Activated naive CD8-positive, alpha-beta T cell treated with anti-CD3 and anti-CD28 coated beads, Interleukin-2, amount 50 U/mL, for 24 hours (primary cell): ENCODE results near the gene SPRED1.

Source experiments
- ATAC-seq: fragments of 150-1000 bp; cut with Tn5 transposase; one replicate; pipeline ENCODE4 v1.10.0; 2021
- DNase-seq: peaks from one replicate; pipeline ENCODE4 v3.0.0; 2021
- H3K27ac Mint-ChIP-seq: one replicate; pipeline ENCODE4 v1.8.0; 2021; ENCODE audit warnings: mild to moderate bottlenecking, mixed read lengths
- H3K27me3 Mint-ChIP-seq: one replicate; pipeline ENCODE4 v1.8.0; 2021; ENCODE audit warnings: mixed read lengths
- H3K36me3 Mint-ChIP-seq: one replicate; pipeline ENCODE4 v1.8.0; 2021; ENCODE audit warnings: low read depth, mixed read lengths
- H3K4me1 Mint-ChIP-seq: one replicate; pipeline ENCODE4 v1.8.0; 2021; ENCODE audit warnings: mixed read lengths
- H3K4me3 Mint-ChIP-seq: one replicate; pipeline ENCODE4 v1.8.0; 2021; ENCODE audit warnings: mild to moderate bottlenecking, moderate library complexity, mixed read lengths
- H3K9me3 Mint-ChIP-seq: one replicate; pipeline ENCODE4 v1.8.0; 2021; ENCODE audit warnings: mixed read lengths

Gene SPRED1

DNA sequence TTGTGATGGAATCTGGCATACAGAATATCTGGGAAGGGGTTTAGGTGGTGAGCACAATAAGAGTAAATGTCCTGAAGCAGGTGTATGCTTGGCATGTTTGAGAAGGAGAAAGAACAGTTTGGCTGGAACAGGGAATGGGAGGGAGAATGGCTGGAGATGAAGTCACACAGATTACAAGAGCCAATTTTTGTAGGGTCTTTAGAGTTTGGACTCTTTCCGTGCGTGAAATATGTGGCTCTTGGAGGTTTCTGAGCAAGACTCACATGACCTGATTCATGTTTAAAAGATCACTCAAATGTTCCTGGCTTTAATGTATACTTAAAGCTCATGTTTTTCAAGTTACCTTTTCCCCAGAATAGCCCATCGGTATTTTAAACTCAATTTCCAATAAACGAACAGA, 32.8 kb downstream of the SPRED1 start:
- Mint-ChIP-seq H3K27me3 (peaks cover 4% of the 10 kb centered on the region), H3K27ac (no peak overlapping the region), H3K4me1 (peaks cover 2% of the 10 kb centered on the region), H3K4me3 (no peak overlapping the region), H3K9me3 (no peaks in the 10 kb centered on the region), H3K36me3 (no peaks in the 10 kb centered on the region)
- ATAC-seq (no peak), DNase-seq (no peak)

DNA sequence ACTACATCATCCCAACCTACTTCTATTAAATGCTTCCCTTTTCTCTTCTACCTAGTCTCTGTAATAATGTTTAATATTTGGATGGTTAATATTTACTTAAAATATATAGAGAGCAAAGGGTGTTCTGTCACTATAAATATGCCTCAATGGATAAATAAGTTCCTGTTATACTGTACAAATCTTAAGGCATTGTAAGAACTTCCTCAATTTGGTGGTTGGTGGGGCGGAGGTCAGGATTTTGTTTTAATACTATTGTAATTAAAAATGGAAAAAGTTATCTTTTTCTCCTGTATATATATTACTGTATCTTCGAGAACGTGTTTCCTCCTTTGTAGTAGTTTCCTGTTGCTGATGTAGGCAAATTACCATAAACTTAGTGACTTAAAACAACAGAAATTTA, 41.5 kb downstream of the SPRED1 start:
- DNase-seq (no peak), ATAC-seq (no peak)
- Mint-ChIP-seq H3K36me3 (peaks cover 3% of the 10 kb centered on the region), H3K9me3 (peaks cover 7% of the 10 kb centered on the region), H3K27ac (no peak overlapping the region), H3K4me3 (no peak overlapping the region), H3K4me1 (peaks cover 9% of the 10 kb centered on the region), H3K27me3 (peaks cover 9% of the 10 kb centered on the region)

DNA sequence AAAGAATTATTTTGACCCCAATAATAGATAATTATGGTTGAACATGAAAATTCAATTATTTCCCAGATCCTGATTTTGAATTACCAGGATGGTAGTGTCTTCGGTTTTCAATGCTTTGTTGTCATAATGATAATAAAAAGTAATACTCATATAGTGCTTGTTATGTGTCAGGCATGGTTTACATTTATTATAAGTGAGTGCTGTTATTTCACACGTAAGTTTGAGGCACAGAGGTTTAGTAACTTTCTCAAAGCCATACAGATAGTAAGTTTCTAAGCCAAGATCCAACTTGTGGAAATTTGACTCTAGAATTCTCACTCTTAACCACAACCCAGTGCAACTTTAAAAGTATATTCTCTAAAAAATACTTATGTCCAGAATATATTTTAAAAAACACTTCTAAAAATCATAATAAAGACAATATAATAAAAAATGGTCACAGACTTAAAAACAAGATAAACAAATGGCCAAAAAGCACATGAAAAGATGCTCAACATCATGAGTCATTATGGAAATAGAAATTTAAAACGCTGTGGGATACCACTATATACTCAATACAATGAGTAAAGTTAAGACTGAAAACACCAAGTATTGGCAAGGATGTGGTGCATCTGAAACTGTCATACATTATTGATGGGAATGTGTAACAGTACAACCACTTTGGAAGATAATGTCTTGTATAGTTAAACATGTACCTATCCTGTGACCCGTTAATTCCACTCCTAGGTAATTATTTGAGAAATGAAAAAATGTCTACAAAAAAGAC, 45.2 kb downstream of the SPRED1 start:
- no peak overlapping the region for H3K27ac Mint-ChIP-seq
- H3K36me3 Mint-ChIP-seq, result no peaks in the 10 kb centered on the region
- H3K9me3 Mint-ChIP-seq, result no peaks in the 10 kb centered on the region
- peaks cover 11% of the 10 kb centered on the region for H3K27me3 Mint-ChIP-seq
- no peak overlapping the region for H3K4me3 Mint-ChIP-seq
- ATAC-seq (peak; percentile 85), DNase-seq (no peak)
- peaks cover 13% of the 10 kb centered on the region for H3K4me1 Mint-ChIP-seq

GRCh38 chr15:38299216-38299615, 46.6 kb downstream of the SPRED1 start:
- Mint-ChIP-seq H3K27ac (no peak overlapping the region), H3K36me3 (no peaks in the 10 kb centered on the region), H3K4me3 (no peak overlapping the region), H3K4me1 (peaks cover 13% of the 10 kb centered on the region), H3K27me3 (peaks cover 6% of the 10 kb centered on the region), H3K9me3 (no peaks in the 10 kb centered on the region)
- DNase-seq (no peak), ATAC-seq (no peak)

DNA sequence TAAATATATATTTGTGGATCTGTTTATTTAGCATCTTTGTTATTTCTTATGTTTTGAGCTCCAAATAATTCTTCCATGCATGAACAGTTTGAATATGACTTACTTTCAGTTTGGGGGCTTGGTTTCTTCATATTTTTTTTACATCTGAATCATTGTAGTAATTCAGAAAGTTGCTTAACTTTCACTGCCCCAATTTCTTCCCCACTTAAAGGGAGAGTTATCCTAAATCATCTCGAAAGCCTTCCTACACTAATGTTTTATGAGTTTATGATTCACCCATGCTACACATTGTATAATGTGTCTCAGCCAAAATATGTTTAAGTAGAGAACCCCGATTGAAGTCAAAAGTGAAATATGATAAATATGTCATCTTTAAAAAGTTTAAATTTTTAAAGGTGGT, 47.8 kb downstream of the SPRED1 start:
- no peaks in the 10 kb centered on the region for H3K9me3 Mint-ChIP-seq
- peaks cover 6% of the 10 kb centered on the region for H3K27me3 Mint-ChIP-seq
- H3K27ac Mint-ChIP-seq, result no peak overlapping the region
- ATAC-seq (no peak), DNase-seq (no peak)
- H3K4me3 Mint-ChIP-seq, result no peak overlapping the region
- peaks cover 13% of the 10 kb centered on the region for H3K4me1 Mint-ChIP-seq
- H3K36me3 Mint-ChIP-seq, result no peaks in the 10 kb centered on the region

DNA sequence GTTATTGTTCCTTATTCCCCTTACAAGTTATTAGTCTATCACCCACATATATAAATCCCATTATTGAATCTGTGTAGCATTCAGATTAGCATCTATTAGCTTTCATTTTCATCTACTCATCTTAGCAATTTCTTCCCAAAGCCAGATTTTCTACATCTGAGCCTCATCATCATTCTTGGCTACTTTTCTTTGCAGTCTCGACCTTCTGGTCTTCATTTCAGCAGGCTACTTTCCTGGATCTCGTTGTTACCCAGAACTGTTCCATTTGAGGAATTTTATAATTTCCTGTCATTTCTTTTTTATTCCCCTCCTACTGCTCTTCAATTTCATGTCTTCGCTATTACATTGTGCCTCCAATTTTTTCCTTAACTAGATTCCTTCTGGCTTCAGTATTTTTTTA, 51.8 kb downstream of the SPRED1 start:
- Mint-ChIP-seq H3K36me3 (no peaks in the 10 kb centered on the region), H3K27ac (no peak overlapping the region), H3K4me1 (peaks cover 20% of the 10 kb centered on the region), H3K9me3 (no peaks in the 10 kb centered on the region), H3K4me3 (no peak overlapping the region), H3K27me3 (peaks cover 13% of the 10 kb centered on the region)
- ATAC-seq (no peak), DNase-seq (no peak)

DNA sequence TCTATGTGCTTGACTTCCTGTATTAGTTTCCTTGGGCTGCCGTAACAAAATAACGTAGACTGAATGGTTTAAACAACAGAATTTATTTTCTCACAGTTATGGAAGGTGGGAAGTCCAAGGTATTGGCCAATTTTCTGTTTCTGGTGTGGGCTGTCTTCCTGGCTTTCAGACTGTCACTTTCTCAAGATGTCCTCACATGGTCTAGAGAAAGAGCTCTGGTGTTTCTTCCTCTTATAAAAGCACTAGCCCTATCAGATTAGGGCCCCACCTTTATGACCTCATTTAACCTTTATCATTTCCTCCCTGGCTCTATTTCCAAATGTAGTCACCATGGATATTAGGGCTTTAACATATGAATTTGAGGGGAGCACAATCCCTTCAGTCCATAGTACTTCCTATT, 54.6 kb downstream of the SPRED1 start:
- H3K9me3 Mint-ChIP-seq, result no peaks in the 10 kb centered on the region
- DNase-seq (no peak), ATAC-seq (no peak)
- H3K27ac Mint-ChIP-seq, result no peak overlapping the region
- H3K4me3 Mint-ChIP-seq, result no peak overlapping the region
- H3K36me3 Mint-ChIP-seq, result peaks cover 1% of the 10 kb centered on the region
- H3K4me1 Mint-ChIP-seq, result peaks cover 20% of the 10 kb centered on the region
- peaks cover 13% of the 10 kb centered on the region for H3K27me3 Mint-ChIP-seq

GRCh38 chr15:38307861-38308641, 55.4 kb downstream of the SPRED1 start:
- no peak overlapping the region for H3K4me3 Mint-ChIP-seq
- H3K36me3 Mint-ChIP-seq, result peaks cover 1% of the 10 kb centered on the region
- peaks cover 16% of the 10 kb centered on the region for H3K4me1 Mint-ChIP-seq
- peaks cover 17% of the 10 kb centered on the region for H3K27me3 Mint-ChIP-seq
- DNase-seq, result no peak
- H3K9me3 Mint-ChIP-seq, result no peaks in the 10 kb centered on the region
- no peak for ATAC-seq
- no peak overlapping the region for H3K27ac Mint-ChIP-seq

DNA sequence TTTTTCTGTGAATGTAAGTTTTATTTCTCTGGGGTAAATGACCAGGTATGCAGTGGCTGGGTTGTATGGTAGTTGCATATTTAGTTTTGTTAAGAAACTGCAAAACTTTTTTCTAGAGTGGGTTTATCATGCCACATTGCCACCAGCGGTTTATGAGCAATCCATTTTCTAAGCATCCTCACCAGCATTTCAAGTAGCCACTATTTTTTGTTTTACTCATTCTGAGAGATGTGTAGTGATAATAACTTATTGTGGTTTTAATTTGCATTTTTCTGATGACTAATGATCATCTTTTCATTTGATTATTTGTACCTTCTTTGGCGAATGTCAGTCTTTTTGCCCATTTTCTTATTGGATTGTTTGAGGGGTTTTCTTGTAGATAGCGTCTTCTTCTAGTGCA, 56.2 kb downstream of the SPRED1 start:
- DNase-seq (peak; percentile 4), ATAC-seq (peak; percentile 83)
- H3K27ac Mint-ChIP-seq, result no peak overlapping the region
- H3K27me3 Mint-ChIP-seq, result peaks cover 19% of the 10 kb centered on the region
- H3K36me3 Mint-ChIP-seq, result peaks cover 1% of the 10 kb centered on the region
- H3K9me3 Mint-ChIP-seq, result no peaks in the 10 kb centered on the region
- H3K4me3 Mint-ChIP-seq, result no peak overlapping the region
- peaks cover 16% of the 10 kb centered on the region for H3K4me1 Mint-ChIP-seq

- peaks cover 1% of the 10 kb centered on the region for H3K36me3 Mint-ChIP-seq
- no peak for ATAC-seq
- DNase-seq, result no peak
- H3K27me3 Mint-ChIP-seq, result peaks cover 17% of the 10 kb centered on the region
- no peak overlapping the region for H3K27ac Mint-ChIP-seq
- H3K4me1 Mint-ChIP-seq, result peaks cover 16% of the 10 kb centered on the region
- H3K4me3 Mint-ChIP-seq, result no peak overlapping the region
- H3K9me3 Mint-ChIP-seq, result no peaks in the 10 kb centered on the region
Observed at GRCh38 chr15:38312190-38312589, 59.6 kb downstream of the SPRED1 start.

- DNase-seq (no peak), ATAC-seq (no peak)
- H3K36me3 Mint-ChIP-seq, result no peaks in the 10 kb centered on the region
- no peak overlapping the region for H3K4me3 Mint-ChIP-seq
- H3K27me3 Mint-ChIP-seq, result peaks cover 12% of the 10 kb centered on the region
- no peaks in the 10 kb centered on the region for H3K4me1 Mint-ChIP-seq
- H3K9me3 Mint-ChIP-seq, result no peaks in the 10 kb centered on the region
- no peak overlapping the region for H3K27ac Mint-ChIP-seq
Observed at GRCh38 chr15:38316311-38316710, 63.7 kb downstream of the SPRED1 start.

- H3K27ac Mint-ChIP-seq, result no peak overlapping the region
- no peak overlapping the region for H3K4me3 Mint-ChIP-seq
- no peaks in the 10 kb centered on the region for H3K9me3 Mint-ChIP-seq
- peaks cover 4% of the 10 kb centered on the region for H3K27me3 Mint-ChIP-seq
- DNase-seq (no peak), ATAC-seq (no peak)
- no peaks in the 10 kb centered on the region for H3K36me3 Mint-ChIP-seq
- no peaks in the 10 kb centered on the region for H3K4me1 Mint-ChIP-seq
Observed at GRCh38 chr15:38320181-38320580, 67.5 kb downstream of the SPRED1 start.

GRCh38 chr15:38320866-38321265, 68.2 kb downstream of the SPRED1 start:
- Mint-ChIP-seq H3K9me3 (no peaks in the 10 kb centered on the region), H3K4me1 (no peaks in the 10 kb centered on the region), H3K4me3 (no peak overlapping the region), H3K36me3 (no peaks in the 10 kb centered on the region), H3K27ac (no peak overlapping the region), H3K27me3 (peaks cover 1% of the 10 kb centered on the region)
- ATAC-seq, result no peak
- DNase-seq, result no peak

- Mint-ChIP-seq H3K4me1 (no peaks in the 10 kb centered on the region), H3K27ac (no peak overlapping the region), H3K4me3 (no peak overlapping the region), H3K27me3 (no peaks in the 10 kb centered on the region), H3K9me3 (no peaks in the 10 kb centered on the region), H3K36me3 (peaks cover 1% of the 10 kb centered on the region)
- DNase-seq, result no peak
- ATAC-seq, result no peak
Observed at GRCh38 chr15:38323895-38324294, 71.3 kb downstream of the SPRED1 start.

- ATAC-seq, result no peak
- Mint-ChIP-seq H3K27ac (no peak overlapping the region), H3K36me3 (peaks cover 1% of the 10 kb centered on the region), H3K9me3 (no peaks in the 10 kb centered on the region), H3K27me3 (no peaks in the 10 kb centered on the region), H3K4me1 (no peaks in the 10 kb centered on the region), H3K4me3 (no peak overlapping the region)
- no peak for DNase-seq
Observed at GRCh38 chr15:38324939-38325647, 72.5 kb downstream of the SPRED1 start.
